Keratinocyte (primary cell): ENCODE data around the gene STRADB.

Source experiments
- EZH2 ChIP-seq: IDR thresholded peaks from one replicate; pipeline ENCODE4 v1.6.1; 2012; ENCODE audit warnings: inconsistent platforms, mild to moderate bottlenecking, low read length, moderate library complexity
- TF ChIP-seq, protein P1 (sequence below), 3 experiments: IDR thresholded peaks in 1 of 3; conservative IDR thresholded peaks in 1 of 3; optimal IDR thresholded peaks in 1 of 3; 2 replicates in 2 of 3; 3 replicates in 1 of 3; pipeline versions ENCODE3 to v1.5.1; 2011; ENCODE audit warnings: low read length in 3 of 3, mild to moderate bottlenecking in 3 of 3, moderate library complexity in 2 of 3, control low read depth in 1 of 3, inconsistent platforms in 1 of 3; ENCODE audit not compliant: insufficient read depth in 2 of 3; ENCODE audit errors: extremely low read depth in 1 of 3

DNA sequence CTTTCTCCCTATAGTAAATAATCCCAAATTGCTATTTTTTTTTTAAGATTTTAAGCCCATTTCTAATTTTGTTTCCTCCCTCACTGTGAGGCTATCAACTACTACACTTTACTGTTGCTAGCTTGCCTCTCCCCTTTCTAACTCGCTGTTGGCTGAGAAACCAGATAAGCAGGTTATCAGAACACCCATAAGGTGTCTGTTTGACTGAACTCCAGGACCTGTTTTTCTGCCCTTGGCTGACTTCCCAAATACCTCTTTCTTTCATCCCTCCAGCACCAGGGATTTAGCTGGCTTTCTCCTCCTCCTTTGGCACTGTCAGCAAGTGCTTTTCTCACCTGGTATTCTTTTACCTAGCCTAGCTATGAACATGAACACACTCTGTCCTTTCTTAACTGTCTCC lies 11.4 kb upstream of the STRADB start:
- TF ChIP-seq, protein P1, sequence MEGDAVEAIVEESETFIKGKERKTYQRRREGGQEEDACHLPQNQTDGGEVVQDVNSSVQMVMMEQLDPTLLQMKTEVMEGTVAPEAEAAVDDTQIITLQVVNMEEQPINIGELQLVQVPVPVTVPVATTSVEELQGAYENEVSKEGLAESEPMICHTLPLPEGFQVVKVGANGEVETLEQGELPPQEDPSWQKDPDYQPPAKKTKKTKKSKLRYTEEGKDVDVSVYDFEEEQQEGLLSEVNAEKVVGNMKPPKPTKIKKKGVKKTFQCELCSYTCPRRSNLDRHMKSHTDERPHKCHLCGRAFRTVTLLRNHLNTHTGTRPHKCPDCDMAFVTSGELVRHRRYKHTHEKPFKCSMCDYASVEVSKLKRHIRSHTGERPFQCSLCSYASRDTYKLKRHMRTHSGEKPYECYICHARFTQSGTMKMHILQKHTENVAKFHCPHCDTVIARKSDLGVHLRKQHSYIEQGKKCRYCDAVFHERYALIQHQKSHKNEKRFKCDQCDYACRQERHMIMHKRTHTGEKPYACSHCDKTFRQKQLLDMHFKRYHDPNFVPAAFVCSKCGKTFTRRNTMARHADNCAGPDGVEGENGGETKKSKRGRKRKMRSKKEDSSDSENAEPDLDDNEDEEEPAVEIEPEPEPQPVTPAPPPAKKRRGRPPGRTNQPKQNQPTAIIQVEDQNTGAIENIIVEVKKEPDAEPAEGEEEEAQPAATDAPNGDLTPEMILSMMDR (optimal IDR thresholded peaks at IDR 0.05 in 1 of 3, IDR thresholded peaks at IDR 0.05 in 1 of 3, conservative IDR thresholded peaks at IDR 0.05 in 1 of 3; ENCODE audit: extremely low read depth in 1 of 3, insufficient read depth in 2 of 3, low read length in 3 of 3): no peak
- TF ChIP-seq EZH2: no peak
